ENCODE data around the gene GRM4.

GRM4 gene

GRCh38 chr6:34032856-34033255 lies 113.0 kb downstream of the GRM4 start:
- H3K27ac ChIP-seq, result no peak overlapping the region
- CTCF ChIA-PET, result interaction anchor here (0.6 kb wide), 1 partner anchor 321 kb away, joined by 3 read pairs; no protein-coding TSS in a partner anchor
- DNase-seq (ENCODE audit: low spot score), result no peak
- TF ChIP-seq CTCF (conservative IDR thresholded peaks at IDR 0.05; ENCODE audit: low read depth), result no peak
- POLR2A ChIA-PET (ENCODE audit: low non-redundant PET), result no interaction called here

- DNase-seq (ENCODE audit: low spot score), result no peak
- no peak overlapping the region for H3K27ac ChIP-seq
- POLR2A ChIA-PET (ENCODE audit: low non-redundant PET), result no interaction called here
- TF ChIP-seq CTCF (conservative IDR thresholded peaks at IDR 0.05; ENCODE audit: low read depth), result no peak
- CTCF ChIA-PET, result interaction anchor here (0.6 kb wide), 1 partner anchor 164 kb away, joined by 3 read pairs; no protein-coding TSS in a partner anchor
Measured at GRCh38 chr6:34031625-34032383, 114.1 kb downstream of the GRM4 start.

GRCh38 chr6:34030831-34031624 lies 114.9 kb downstream of the GRM4 start:
- ChIA-PET CTCF (no interaction called here), POLR2A (ENCODE audit: low non-redundant PET) (no interaction called here)
- H3K27ac ChIP-seq, result no peak overlapping the region
- no peak for TF ChIP-seq CTCF (conservative IDR thresholded peaks at IDR 0.05; ENCODE audit: low read depth)
- no peak for DNase-seq (ENCODE audit: low spot score)

GRCh38 chr6:34029489-34030280 lies 116.2 kb downstream of the GRM4 start:
- H3K27ac ChIP-seq, result no peak overlapping the region
- no peak for TF ChIP-seq CTCF (conservative IDR thresholded peaks at IDR 0.05; ENCODE audit: low read depth)
- ChIA-PET POLR2A (ENCODE audit: low non-redundant PET) (no interaction called here), CTCF (interaction anchor here (2.6 kb wide), 1 partner anchor 258 kb away, joined by 41 read pairs; no protein-coding TSS in a partner anchor)
- no peak for DNase-seq (ENCODE audit: low spot score)

GRCh38 chr6:34028691-34029360 lies 117.1 kb downstream of the GRM4 start:
- H3K27ac ChIP-seq, result no peak overlapping the region
- ChIA-PET POLR2A (ENCODE audit: low non-redundant PET) (no interaction called here), CTCF (interaction anchor here (1.2 to 2.6 kb wide), 2 partner anchors 131 to 257 kb away, joined by 4 to 41 read pairs; no protein-coding TSS in a partner anchor)
- no peak for TF ChIP-seq CTCF (conservative IDR thresholded peaks at IDR 0.05; ENCODE audit: low read depth)
- no peak for DNase-seq (ENCODE audit: low spot score)

Data from RWPE1 (cell line).